Smooth muscle cell (in vitro differentiated cells): ENCODE data around the gene RTL1. TPM values are rescaled to one million over a fixed set of nuclear protein-coding genes. Genes with fewer than 3 reads are reported as not detected.
A peak's percentile ranks its signal among the peaks of the same experiment; 100 is the strongest.

ENCODE experiments used
- DNase-seq: peaks from one replicate; lab custom pipeline; 2025; ENCODE audit not compliant: unreplicated experiment; lab: John Stamatoyannopoulos, UW
- H2AFZ ChIP-seq: fragments of 200-600 bp; sonication (generic); 2 replicates; pipeline ENCODE4 v1.6.0; 2016; ENCODE audit warnings: antibody characterized with exemption, low read depth, mild to moderate bottlenecking
- H3F3A ChIP-seq: fragments of 200-600 bp; sonication (generic); 2 replicates; pipeline ENCODE4 v1.6.0; 2017; ENCODE audit warnings: antibody characterized with exemption, low read depth
- H3K27ac ChIP-seq: fragments of 200-600 bp; sonication (generic); 2 replicates; pipeline ENCODE4 v1.5.1; 2016; ENCODE audit warnings: low read depth, mild to moderate bottlenecking
- H3K27me3 ChIP-seq: fragments of 200-600 bp; sonication (generic); 2 replicates; pipeline ENCODE4 v1.6.1; 2016; ENCODE audit warnings: low read depth, mild to moderate bottlenecking
- H3K36me3 ChIP-seq: fragments of 200-600 bp; sonication (generic); 2 replicates; pipeline ENCODE4 v1.5.1; 2016; ENCODE audit warnings: low read depth
- H3K4me1 ChIP-seq: fragments of 200-600 bp; sonication (generic); 2 replicates; pipeline ENCODE4 v1.5.1; 2016; ENCODE audit warnings: low read depth
- H3K4me2 ChIP-seq: fragments of 200-600 bp; sonication (generic); 2 replicates; pipeline ENCODE4 v1.6.0; 2016; ENCODE audit warnings: mild to moderate bottlenecking
- H3K4me3 ChIP-seq: fragments of 200-600 bp; sonication (generic); 2 replicates; pipeline ENCODE4 v1.5.1; 2016; ENCODE audit warnings: mild to moderate bottlenecking
- H3K79me2 ChIP-seq: fragments of 200-600 bp; sonication (generic); 2 replicates; pipeline ENCODE4 v1.6.0; 2016; ENCODE audit warnings: low read depth, mild to moderate bottlenecking
- H3K9ac ChIP-seq: fragments of 200-600 bp; sonication (generic); 2 replicates; pipeline ENCODE4 v1.6.0; 2016; ENCODE audit warnings: low read depth
- H3K9me3 ChIP-seq: fragments of 200-600 bp; sonication (generic); replicated peaks from 2 replicates; pipeline ENCODE4 v1.5.1; 2016; ENCODE audit warnings: low read depth
- H4K20me1 ChIP-seq: fragments of 200-600 bp; sonication (generic); 2 replicates; pipeline ENCODE4 v1.6.0; 2016; ENCODE audit warnings: low read depth
- CTCF ChIP-seq: fragments of 200-600 bp; sonication (generic); IDR thresholded peaks from 2 replicates; pipeline ENCODE4 v1.5.1; 2017; ENCODE audit warnings: borderline replicate concordance, mild to moderate bottlenecking, antibody characterized with exemption; ENCODE audit not compliant: insufficient read depth, poor library complexity, severe bottlenecking
- WGBS: methylation state at CpG from one replicate; pipeline ENCODE4 v1.1.7; 2016; ENCODE audit warnings: low lambda C conversion rate; 5-methylcytosine and 5-hydroxymethylcytosine counted together
- polyA plus RNA-seq: library from polyadenylated mRNA; unstranded; fragments of >200 nt; fragmentation: Nextera tagmentation; extraction: Ambion mirVana; gene quantifications from 2 replicates; pipeline ENCODE4 v1.2.1, GENCODE V29; 2016
- total RNA-seq: library from RNA; depleted of rRNA; stranded (reverse); fragments of >200 nt; gene quantifications from 2 replicates; pipeline ENCODE4 v1.2.3, GENCODE V29; 2014

RTL1 gene
- total and polyA plus RNA-seq, 2 experiments from 2014 or later = 6.7 to 13.9 TPM

- 86% methylated on average over 14 of the region's 14 CpGs for WGBS
These were observed 64.8 kb downstream of the RTL1 start for GRCh38 chr14:100838493-100839314.

GRCh38 chr14:100837805-100838350 lies 65.6 kb downstream of the RTL1 start:
- Histone ChIP-seq H2AFZ (no peak overlapping the region), H3K27ac (peak overlapping the region; percentile 98), H3F3A (peaks cover 34% of the 10 kb centered on the region), H3K4me3 (no peak overlapping the region), H3K79me2 (no peaks in the 10 kb centered on the region), H3K4me2 (no peak overlapping the region), H3K36me3 (no peaks in the 10 kb centered on the region), H3K27me3 (no peaks in the 10 kb centered on the region), H3K9ac (no peak overlapping the region), H4K20me1 (no peaks in the 10 kb centered on the region), H3K4me1 (peaks cover 56% of the 10 kb centered on the region), H3K9me3 (no peaks in the 10 kb centered on the region)
- WGBS = 76% methylated on average over 8 of the region's 8 CpGs
- DNase-seq = no peak
- TF ChIP-seq CTCF = no peak

More at GRCh38 chr14:100838493-100839314, 64.8 kb downstream of the RTL1 start:
- no peak overlapping the region for H3K4me3 ChIP-seq
- peaks cover 57% of the 10 kb centered on the region for H3K4me1 ChIP-seq
- no peak overlapping the region for H2AFZ ChIP-seq
- H4K20me1 ChIP-seq = no peaks in the 10 kb centered on the region
- no peak for TF ChIP-seq CTCF
- H3K27me3 ChIP-seq = no peaks in the 10 kb centered on the region
- peak overlapping the region; percentile 98 for H3K27ac ChIP-seq
- DNase-seq = no peak
- no peaks in the 10 kb centered on the region for H3K9me3 ChIP-seq
- H3K4me2 ChIP-seq = peak overlapping the region; percentile 34
- no peaks in the 10 kb centered on the region for H3K36me3 ChIP-seq
- H3K9ac ChIP-seq = peak overlapping the region; percentile 85
- peaks cover 34% of the 10 kb centered on the region for H3F3A ChIP-seq
- no peaks in the 10 kb centered on the region for H3K79me2 ChIP-seq

- no peak for DNase-seq
- Histone ChIP-seq H3K4me1 (peaks cover 53% of the 10 kb centered on the region), H3K9me3 (no peaks in the 10 kb centered on the region), H3K9ac (no peak overlapping the region), H4K20me1 (no peaks in the 10 kb centered on the region), H3K4me2 (no peak overlapping the region), H3K4me3 (no peak overlapping the region), H3K27ac (peak overlapping the region; percentile 98), H3K79me2 (no peaks in the 10 kb centered on the region), H2AFZ (no peak overlapping the region), H3K36me3 (no peaks in the 10 kb centered on the region), H3F3A (peaks cover 30% of the 10 kb centered on the region), H3K27me3 (no peaks in the 10 kb centered on the region)
- WGBS = 62% methylated on average over 26 of the region's 26 CpGs
- no peak for TF ChIP-seq CTCF
These were observed 66.3 kb downstream of the RTL1 start for GRCh38 chr14:100836941-100837804.
